Cardiac muscle cell (in vitro differentiated cells and primary cell): Measurements from ENCODE around the gene KIAA1549. TPM values are rescaled to one million over a fixed set of nuclear protein-coding genes. Genes with fewer than 3 reads are reported as not detected.

Source experiments
- DNase-seq, 2 donors: peaks; one replicate each; pipeline versions ENCODE4 v3.0.0 to v3.0.0-alpha.2; 2010 to 2017; ENCODE audit warnings: low read depth in 1 of 2, low spot score in 1 of 2
- H3K27ac ChIP-seq: fragments of 200-600 bp; sonication (generic); 2 replicates; pipeline ENCODE4 v1.5.1; 2016
- H3K27me3 ChIP-seq: fragments of 200-600 bp; sonication (generic); 2 replicates; pipeline ENCODE4 v1.6.0; 2016; ENCODE audit warnings: control low read depth
- H3K36me3 ChIP-seq: fragments of 200-600 bp; sonication (generic); 2 replicates; pipeline ENCODE4 v1.5.1; 2016; ENCODE audit warnings: control low read depth
- H3K4me1 ChIP-seq: fragments of 200-600 bp; sonication (generic); 2 replicates; pipeline ENCODE4 v1.8.1; 2017; ENCODE audit warnings: low read depth, mild to moderate bottlenecking, mixed run types
- H3K4me3 ChIP-seq: fragments of 200-600 bp; sonication (generic); 2 replicates; pipeline ENCODE4 v1.5.1; 2016; ENCODE audit warnings: mild to moderate bottlenecking
- H3K9me3 ChIP-seq: fragments of 200-600 bp; sonication (generic); 2 replicates; pipeline ENCODE4 v1.5.1; 2017; ENCODE audit warnings: low read depth, mild to moderate bottlenecking, control low read depth
- CTCF ChIP-seq: IDR thresholded peaks from 2 replicates; pipeline ENCODE4 v1.5.1; 2012; ENCODE audit warnings: low read depth, mild to moderate bottlenecking, low read length
- polyA plus RNA-seq: library from polyadenylated mRNA; unstranded; fragments of >200 nt; fragmentation: Nextera tagmentation; extraction: Ambion mirVana; gene quantifications from 2 replicates; pipeline ENCODE4 v1.2.1, GENCODE V29; 2016
- total RNA-seq: library from RNA; depleted of rRNA; stranded (reverse); fragments of >200 nt; gene quantifications from 2 replicates; pipeline ENCODE4 v1.2.3, GENCODE V29; 2016

The KIAA1549 gene
- total and polyA plus RNA-seq, 2 experiments from 2014 or later: 7.5 to 13.6 TPM

GRCh38 chr7:138785587-138786437 lies 195.4 kb downstream of the KIAA1549 start:
- no peak overlapping the region for H3K4me3 ChIP-seq
- H3K36me3 ChIP-seq: no peaks in the 10 kb centered on the region
- no peaks in the 10 kb centered on the region for H3K4me1 ChIP-seq
- TF ChIP-seq CTCF: no peak
- no peak overlapping the region for H3K27ac ChIP-seq
- DNase-seq: peak in 1 of 2 donors; percentile 50
- H3K27me3 ChIP-seq: no peaks in the 10 kb centered on the region
- H3K9me3 ChIP-seq: no peaks in the 10 kb centered on the region

- Histone ChIP-seq H3K9me3 (no peaks in the 10 kb centered on the region), H3K27ac (no peak overlapping the region), H3K4me3 (no peak overlapping the region), H3K4me1 (no peaks in the 10 kb centered on the region), H3K27me3 (no peaks in the 10 kb centered on the region), H3K36me3 (no peaks in the 10 kb centered on the region)
- peak in 1 of 2 donors; percentile 2 for DNase-seq
- no peak for TF ChIP-seq CTCF
Measured at GRCh38 chr7:138784692-138785091, 196.5 kb downstream of the KIAA1549 start.

Other genes with a start within 250 kb of the KIAA1549 start
- gene TMEM213, start 183.4 kb downstream of the KIAA1549 start, total RNA-seq: not detected in 2 replicates
- gene TMEM213, start 183.4 kb downstream of the KIAA1549 start, polyA plus RNA-seq: not detected in 2 replicates
- 0.28 TPM in 1 of 2 replicates, not detected in the other for gene ATP6V0A4, start 183.2 kb downstream of the KIAA1549 start, total RNA-seq
- gene ATP6V0A4, start 183.2 kb downstream of the KIAA1549 start, polyA plus RNA-seq: 0.39 TPM in 1 of 2 replicates, not detected in the other
- gene ZC3HAV1L, start 54.7 kb upstream of the KIAA1549 start, total RNA-seq: 10.4 and 23.5 TPM in 2 replicates
- gene ZC3HAV1L, start 54.7 kb upstream of the KIAA1549 start, polyA plus RNA-seq: 5.7 and 6.0 TPM in 2 replicates
- 12.9 and 18.6 TPM in 2 replicates for gene ZC3HAV1, start 128.3 kb upstream of the KIAA1549 start, total RNA-seq
- gene ZC3HAV1, start 128.3 kb upstream of the KIAA1549 start, polyA plus RNA-seq: 13.8 and 16.4 TPM in 2 replicates
- gene UBN2, start 249.8 kb upstream of the KIAA1549 start, total RNA-seq: 5.7 and 11.2 TPM in 2 replicates
- 4.7 and 5.5 TPM in 2 replicates for gene UBN2, start 249.8 kb upstream of the KIAA1549 start, polyA plus RNA-seq